Prostate gland (tissue), 2 donors: ENCODE measurements around the gene ADD1.

Experiments
- CTCF ChIP-seq, 4 experiments: fragments of 200-600 bp in 2 of 4; fragments of 450-650 bp in 2 of 4; sonication (generic) in 2 of 4; IDR thresholded peaks; 1 replicate in 3 of 4; 2 replicates in 1 of 4; pipeline ENCODE4 v1.5.1; 2016 to 2019; ENCODE audit warnings: antibody characterized with exemption in 4 of 4, mild to moderate bottlenecking in 2 of 4, moderate library complexity in 2 of 4
- POLR2AphosphoS5 ChIP-seq: sonication (generic); formaldehyde crosslinking; IDR thresholded peaks from one replicate; pipeline ENCODE4 v1.6.1; 2017; ENCODE audit warnings: antibody characterized with exemption

DNA sequence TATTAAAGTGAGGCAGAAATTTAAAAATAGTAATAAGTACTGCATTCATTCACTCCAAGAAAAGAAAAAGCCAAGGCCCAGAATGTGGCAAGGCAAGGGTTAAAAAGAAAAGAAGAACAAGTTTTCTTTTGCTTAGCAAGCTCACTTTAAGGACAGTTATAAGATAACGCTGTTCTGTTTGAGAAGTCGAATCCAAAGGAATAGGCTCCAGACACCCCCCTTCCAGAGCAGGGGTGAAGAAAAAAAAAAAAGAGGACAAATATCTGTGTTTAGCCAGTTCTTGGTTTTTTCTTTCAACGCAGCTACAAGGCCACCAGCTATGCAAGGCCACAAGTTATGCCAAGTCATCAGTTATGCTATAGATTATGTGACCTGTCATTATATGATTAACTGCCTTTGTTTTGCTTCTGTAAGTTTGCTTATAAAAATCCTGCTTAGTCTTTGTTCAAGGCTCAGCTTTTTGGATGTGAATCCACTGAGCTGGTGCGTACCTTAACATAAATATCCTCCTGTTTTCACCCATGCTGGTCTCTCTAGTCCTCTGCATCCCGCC lies 121.1 kb downstream of the ADD1 start:
- TF ChIP-seq CTCF (IDR thresholded peaks at IDR 0.05) (no peak), POLR2AphosphoS5 (no peak)
